SJCRH30 (cell line): ENCODE data around the gene ETV1. TPM values are rescaled to one million over a fixed set of nuclear protein-coding genes. Genes with fewer than 3 reads are reported as not detected.

Source experiments
- DNase-seq, 2 experiments: peaks; one replicate each; pipeline ENCODE4 v3.0.0-alpha.2; 2015 to 2020
- H3K27ac ChIP-seq: fragments of 250-450 bp; sonication (Bioruptor Pico); 2 replicates; pipeline ENCODE4 v1.5.1; 2020; ENCODE audit warnings: mild to moderate bottlenecking, moderate library complexity
- H3K27me3 ChIP-seq: fragments of 250-450 bp; sonication (Bioruptor Pico); 2 replicates; pipeline ENCODE4 v1.5.1; 2020; ENCODE audit warnings: mild to moderate bottlenecking, moderate library complexity
- H3K36me3 ChIP-seq: fragments of 250-450 bp; sonication (Bioruptor Pico); 2 replicates; pipeline ENCODE4 v1.5.1; 2020; ENCODE audit warnings: mild to moderate bottlenecking, moderate library complexity
- H3K4me1 ChIP-seq: fragments of 250-450 bp; sonication (Bioruptor Pico); 2 replicates; pipeline ENCODE4 v1.5.1; 2020; ENCODE audit warnings: mild to moderate bottlenecking, moderate library complexity
- H3K4me3 ChIP-seq: fragments of 250-450 bp; sonication (Bioruptor Pico); 2 replicates; pipeline ENCODE4 v1.5.1; 2020; ENCODE audit warnings: mild to moderate bottlenecking, moderate library complexity
- H3K9me3 ChIP-seq: fragments of 250-450 bp; sonication (Bioruptor Pico); replicated peaks from 2 replicates; pipeline ENCODE4 v1.5.1; 2020; ENCODE audit warnings: mild to moderate bottlenecking, moderate library complexity
- total RNA-seq: library from RNA; depleted of rRNA; stranded (reverse); fragments of >200 nt; shearing (Covaris generic); gene quantifications from 2 replicates; pipeline ENCODE4 v1.2.3, GENCODE V29; 2014

Gene ETV1
- total RNA-seq, 1 experiment from 2014 or later: 49.0 TPM

- Histone ChIP-seq H3K4me1 (peaks cover 9% of the 10 kb centered on the region; the same call in 1 of the 2 replicates), H3K36me3 (no peaks in the 10 kb centered on the region), H3K27ac (peak overlapping the region; percentile 96), H3K9me3 (no peaks in the 10 kb centered on the region), H3K4me3 (peak overlapping the region; percentile 75), H3K27me3 (no peaks in the 10 kb centered on the region)
- peak; percentile 47 to 68 for DNase-seq
Observed at GRCh38 chr7:13991791-13992595, 2.5 kb upstream of the ETV1 start.

- Histone ChIP-seq H3K4me3 (peak overlapping the region; percentile 75), H3K27me3 (no peaks in the 10 kb centered on the region), H3K36me3 (no peaks in the 10 kb centered on the region), H3K27ac (peak overlapping the region; percentile 96), H3K9me3 (no peaks in the 10 kb centered on the region), H3K4me1 (peaks cover 13% of the 10 kb centered on the region)
- DNase-seq: peak; percentile 99
Observed at GRCh38 chr7:13990984-13991790, 1.7 kb upstream of the ETV1 start.

GRCh38 chr7:13990319-13990983 lies 985 bp upstream of the ETV1 start:
- H3K36me3 ChIP-seq: no peaks in the 10 kb centered on the region; the same call in 1 of the 2 replicates
- no peaks in the 10 kb centered on the region for H3K27me3 ChIP-seq
- DNase-seq: peak; percentile 87 to 94
- no peaks in the 10 kb centered on the region for H3K9me3 ChIP-seq
- peaks cover 20% of the 10 kb centered on the region for H3K4me1 ChIP-seq
- H3K27ac ChIP-seq: peak overlapping the region; percentile 96
- H3K4me3 ChIP-seq: peak overlapping the region; percentile 75

- H3K27me3 ChIP-seq: no peaks in the 10 kb centered on the region
- H3K27ac ChIP-seq: peak overlapping the region; percentile 96
- H3K9me3 ChIP-seq: no peaks in the 10 kb centered on the region
- H3K4me3 ChIP-seq: peak overlapping the region; percentile 75
- H3K4me1 ChIP-seq: peaks cover 24% of the 10 kb centered on the region
- no peaks in the 10 kb centered on the region; the same call in 1 of the 2 replicates for H3K36me3 ChIP-seq
- no peak for DNase-seq
Observed at GRCh38 chr7:13989949-13990305, 461 bp upstream of the ETV1 start.

GRCh38 chr7:13988731-13989125 lies 738 bp downstream of the ETV1 start:
- peak; percentile 71 to 80 for DNase-seq
- H3K4me1 ChIP-seq: peaks cover 31% of the 10 kb centered on the region
- H3K9me3 ChIP-seq: no peaks in the 10 kb centered on the region
- peak overlapping the region; percentile 96 for H3K27ac ChIP-seq
- H3K4me3 ChIP-seq: peak overlapping the region; percentile 75
- no peaks in the 10 kb centered on the region for H3K27me3 ChIP-seq
- H3K36me3 ChIP-seq: no peaks in the 10 kb centered on the region; the same call in 1 of the 2 replicates

- DNase-seq: peak; percentile 25 to 63
- H3K27ac ChIP-seq: peak overlapping the region; percentile 96
- no peaks in the 10 kb centered on the region for H3K27me3 ChIP-seq
- peak overlapping the region; percentile 75 for H3K4me3 ChIP-seq
- H3K9me3 ChIP-seq: no peaks in the 10 kb centered on the region
- H3K4me1 ChIP-seq: peaks cover 35% of the 10 kb centered on the region
- no peaks in the 10 kb centered on the region; the same call in 1 of the 2 replicates for H3K36me3 ChIP-seq
Observed at GRCh38 chr7:13988065-13988464, 1.4 kb downstream of the ETV1 start.

- Histone ChIP-seq H3K4me3 (peak overlapping the region; percentile 75), H3K9me3 (no peaks in the 10 kb centered on the region), H3K27ac (peak overlapping the region; percentile 96), H3K27me3 (no peaks in the 10 kb centered on the region), H3K36me3 (no peaks in the 10 kb centered on the region; the same call in 1 of the 2 replicates), H3K4me1 (peaks cover 35% of the 10 kb centered on the region)
- no peak for DNase-seq
Observed at GRCh38 chr7:13987395-13987794, 2.1 kb downstream of the ETV1 start.

- Histone ChIP-seq H3K27me3 (no peaks in the 10 kb centered on the region), H3K4me1 (peaks cover 45% of the 10 kb centered on the region), H3K9me3 (no peaks in the 10 kb centered on the region), H3K36me3 (no peaks in the 10 kb centered on the region; the same call in 1 of the 2 replicates), H3K27ac (peak overlapping the region; percentile 96), H3K4me3 (peak overlapping the region; percentile 1; the same call in 1 of the 2 replicates)
- DNase-seq: peak in 1 of 2 experiments; percentile 44
Observed at GRCh38 chr7:13986208-13986607, 3.3 kb downstream of the ETV1 start.

GRCh38 chr7:13984831-13985685 lies 4.4 kb downstream of the ETV1 start:
- Histone ChIP-seq H3K36me3 (no peaks in the 10 kb centered on the region; the same call in 1 of the 2 replicates), H3K27ac (peak overlapping the region; percentile 96; the same call in 1 of the 2 replicates), H3K4me1 (peaks cover 55% of the 10 kb centered on the region), H3K27me3 (no peaks in the 10 kb centered on the region), H3K9me3 (no peaks in the 10 kb centered on the region), H3K4me3 (peak overlapping the region; percentile 1)
- peak in 1 of 2 experiments; percentile 16 for DNase-seq

- no peaks in the 10 kb centered on the region for H3K9me3 ChIP-seq
- peaks cover 65% of the 10 kb centered on the region for H3K4me1 ChIP-seq
- no peaks in the 10 kb centered on the region for H3K27me3 ChIP-seq
- H3K27ac ChIP-seq: peak overlapping the region; percentile 76
- H3K4me3 ChIP-seq: no peak overlapping the region
- peak in 1 of 2 experiments; percentile 48 for DNase-seq
- H3K36me3 ChIP-seq: no peaks in the 10 kb centered on the region; the same call in 1 of the 2 replicates
Observed at GRCh38 chr7:13984061-13984460, 5.4 kb downstream of the ETV1 start.

- Histone ChIP-seq H3K4me3 (no peak overlapping the region), H3K27ac (peak overlapping the region; percentile 76), H3K9me3 (no peaks in the 10 kb centered on the region), H3K36me3 (no peaks in the 10 kb centered on the region; the same call in 1 of the 2 replicates), H3K4me1 (peaks cover 69% of the 10 kb centered on the region), H3K27me3 (no peaks in the 10 kb centered on the region)
- peak in 1 of 2 experiments; percentile 38 for DNase-seq
Observed at GRCh38 chr7:13982940-13983677, 6.4 kb downstream of the ETV1 start.

- Histone ChIP-seq H3K27me3 (no peaks in the 10 kb centered on the region), H3K9me3 (no peaks in the 10 kb centered on the region), H3K36me3 (peaks cover 8% of the 10 kb centered on the region), H3K4me1 (peaks cover 64% of the 10 kb centered on the region), H3K27ac (peak overlapping the region; percentile 76), H3K4me3 (peak overlapping the region; percentile 16)
- peak; percentile 72 to 87 for DNase-seq
Observed at GRCh38 chr7:13981070-13981469, 8.4 kb downstream of the ETV1 start.

GRCh38 chr7:13980474-13980873 lies 9.0 kb downstream of the ETV1 start:
- peak in 1 of 2 experiments; percentile 54 for DNase-seq
- Histone ChIP-seq H3K27me3 (no peaks in the 10 kb centered on the region), H3K9me3 (no peaks in the 10 kb centered on the region), H3K4me3 (peak overlapping the region; percentile 16), H3K27ac (peak overlapping the region; percentile 76), H3K4me1 (peaks cover 58% of the 10 kb centered on the region), H3K36me3 (peaks cover 12% of the 10 kb centered on the region)
